ENCODE measurements around the gene DGKQ.

The DGKQ gene

DNA sequence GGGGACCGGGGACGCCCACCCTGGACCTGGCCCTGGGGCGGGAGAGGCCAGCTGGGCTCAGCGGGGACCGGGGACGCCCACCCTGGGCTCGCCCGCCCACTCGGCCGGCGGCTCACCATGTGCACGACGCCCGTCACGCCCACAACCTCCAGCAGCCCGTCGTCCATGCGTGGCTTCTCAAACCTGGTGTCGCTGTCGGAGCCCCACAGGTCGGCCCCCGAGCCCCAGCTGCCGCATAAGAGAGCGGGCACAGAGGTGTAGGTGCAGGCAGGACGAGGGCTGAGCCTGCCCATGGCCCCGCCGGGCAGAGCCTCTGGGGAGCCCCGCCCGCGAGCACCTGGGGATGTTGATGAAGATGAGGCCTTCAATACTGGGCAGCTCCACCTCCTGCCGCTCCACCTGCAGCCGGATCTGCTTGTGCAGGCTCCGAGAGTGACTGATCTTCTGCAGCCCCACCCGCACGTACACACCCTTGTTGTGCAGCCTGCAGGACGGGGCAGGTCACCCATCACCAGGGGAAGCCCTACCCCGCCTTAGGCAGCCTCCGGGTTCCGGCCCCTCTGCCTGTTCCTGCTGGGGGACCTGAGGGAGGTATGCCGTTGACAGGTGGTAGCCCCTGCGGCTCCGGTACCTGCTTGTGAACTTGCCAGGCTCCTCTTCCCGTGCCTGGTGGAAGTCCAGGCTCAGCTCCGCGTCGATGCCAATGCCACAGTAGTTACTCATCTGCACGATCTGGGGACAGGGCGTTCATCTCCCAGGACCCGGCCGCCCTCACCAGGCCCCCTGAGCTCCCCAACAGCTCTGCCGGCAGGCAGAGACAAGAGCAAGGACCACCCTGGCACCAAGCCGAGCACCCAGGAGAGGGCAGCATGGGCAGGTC is 11.8 kb downstream of the DGKQ start:
- DNase-seq, result no peak

DNA sequence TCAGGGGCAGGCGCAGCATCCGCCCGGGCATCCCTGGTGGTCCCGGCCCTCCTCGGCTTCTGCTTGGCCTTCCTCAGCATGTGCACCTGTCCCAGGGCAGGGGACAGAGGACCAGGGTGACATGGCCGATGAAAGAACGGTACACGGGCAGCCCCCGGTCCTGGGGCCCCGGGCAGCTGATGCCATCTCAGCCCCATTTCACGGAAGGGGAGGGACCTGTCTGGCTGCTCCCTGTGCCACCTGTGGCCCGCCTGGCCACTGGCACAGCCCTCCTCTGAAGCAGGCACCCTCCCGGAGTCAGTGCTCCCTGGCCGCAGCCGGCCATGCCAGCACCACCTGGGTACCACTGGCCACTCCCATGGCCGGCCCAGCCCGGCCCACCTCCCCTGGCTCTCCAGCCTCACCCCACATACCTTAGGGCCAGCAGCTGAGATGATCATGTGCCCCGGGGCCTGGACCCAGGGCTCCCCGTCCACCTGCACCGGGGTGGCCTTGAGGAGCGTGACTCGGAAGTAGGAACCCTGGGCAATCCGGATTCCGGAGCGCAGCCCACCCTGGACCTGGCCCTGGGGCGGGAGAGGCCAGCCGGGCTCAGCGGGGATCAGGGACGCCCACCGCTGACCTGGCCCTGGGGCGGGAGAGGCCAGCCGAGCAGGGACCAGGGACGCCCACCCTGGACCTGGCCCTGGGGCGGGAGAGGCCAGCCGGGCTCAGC is 12.6 kb downstream of the DGKQ start:
- no peak for DNase-seq

GRCh38 chr4:960140-960635 is 13.2 kb downstream of the DGKQ start:
- DNase-seq, result no peak

- DNase-seq, result no peak
These were observed 13.8 kb downstream of the DGKQ start for GRCh38 chr4:959338-960139.

DNA sequence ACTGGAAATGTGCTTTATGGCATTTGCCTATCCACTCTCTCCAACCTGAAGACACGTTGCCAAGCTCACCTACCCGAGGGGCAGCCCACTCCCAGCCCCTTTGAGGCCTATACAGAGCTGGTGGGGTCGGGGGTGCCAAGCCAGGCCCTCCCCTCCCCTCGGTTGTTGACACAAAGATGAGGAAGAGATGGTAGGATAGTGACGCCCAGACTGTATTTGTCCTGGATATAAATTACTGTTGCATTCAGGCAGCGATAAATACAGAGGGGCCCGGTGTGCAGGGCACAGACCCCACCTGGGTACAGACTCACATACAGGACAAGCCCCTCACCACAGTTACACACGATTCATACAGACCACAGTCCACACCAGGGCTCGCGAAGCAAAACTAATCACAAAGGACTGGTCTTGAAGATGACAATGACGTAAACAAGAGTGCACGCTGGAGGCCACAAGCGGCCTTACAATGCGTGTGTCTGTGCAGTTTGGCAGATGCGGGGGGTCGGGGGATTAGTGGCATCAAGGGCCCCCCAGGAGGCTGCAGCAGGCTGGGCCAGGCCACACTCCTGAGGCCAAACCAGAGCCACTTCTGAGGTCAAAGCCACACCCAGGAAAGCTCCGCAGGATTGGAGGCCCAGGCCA is 14.6 kb downstream of the DGKQ start:
- DNase-seq, result no peak

DNA sequence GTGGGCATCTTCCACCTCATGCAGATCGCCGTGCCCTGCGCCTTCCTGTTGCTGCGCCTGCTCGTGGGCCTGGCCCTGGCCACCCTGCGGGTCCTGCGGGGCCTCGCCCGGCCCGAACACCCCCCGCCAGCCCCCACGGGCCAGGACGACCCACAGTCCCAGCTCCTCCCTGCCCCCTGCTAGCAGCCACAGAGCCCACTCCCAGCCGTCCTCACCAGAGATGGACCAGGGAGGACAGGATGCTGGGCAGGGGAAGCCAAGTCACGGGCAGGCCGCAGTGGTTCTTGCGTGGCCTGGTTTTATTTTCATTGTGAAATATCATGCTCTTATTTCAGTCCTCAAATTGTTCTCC is 15.1 kb downstream of the DGKQ start:
- DNase-seq, result no peak

DNA sequence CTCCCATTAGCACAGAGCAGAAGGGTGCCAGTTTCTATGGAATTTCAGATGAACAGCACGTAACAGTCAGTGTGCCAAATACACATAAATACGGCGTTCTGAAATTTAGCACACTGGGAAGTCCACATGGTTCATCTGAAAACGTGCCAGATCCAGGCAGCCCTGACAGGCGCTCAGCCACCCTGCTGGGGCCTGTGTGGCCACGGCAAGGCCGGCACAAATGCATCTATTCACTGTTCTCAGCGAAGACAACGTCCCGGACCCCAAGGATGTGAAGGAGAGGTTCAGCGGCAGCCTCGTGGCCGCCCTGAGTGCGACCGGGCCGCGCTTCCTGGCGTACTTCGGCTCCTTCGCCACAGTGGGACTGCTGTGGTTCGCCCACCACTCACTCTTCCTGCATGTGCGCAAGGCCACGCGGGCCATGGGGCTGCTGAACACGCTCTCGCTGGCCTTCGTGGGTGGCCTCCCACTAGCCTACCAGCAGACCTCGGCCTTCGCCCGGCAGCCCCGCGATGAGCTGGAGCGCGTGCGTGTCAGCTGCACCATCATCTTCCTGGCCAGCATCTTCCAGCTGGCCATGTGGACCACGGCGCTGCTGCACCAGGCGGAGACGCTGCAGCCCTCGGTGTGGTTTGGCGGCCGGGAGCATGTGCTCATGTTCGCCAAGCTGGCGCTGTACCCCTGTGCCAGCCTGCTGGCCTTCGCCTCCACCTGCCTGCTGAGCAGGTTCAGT is 15.6 kb downstream of the DGKQ start:
- DNase-seq, result no peak

GRCh38 chr4:957231-957580 is 16.2 kb downstream of the DGKQ start:
- DNase-seq, result no peak

- DNase-seq, result no peak
These were observed 16.7 kb downstream of the DGKQ start for GRCh38 chr4:956531-957230.

GRCh38 chr4:955931-956381 is 17.4 kb downstream of the DGKQ start:
- DNase-seq, result no peak

DNA sequence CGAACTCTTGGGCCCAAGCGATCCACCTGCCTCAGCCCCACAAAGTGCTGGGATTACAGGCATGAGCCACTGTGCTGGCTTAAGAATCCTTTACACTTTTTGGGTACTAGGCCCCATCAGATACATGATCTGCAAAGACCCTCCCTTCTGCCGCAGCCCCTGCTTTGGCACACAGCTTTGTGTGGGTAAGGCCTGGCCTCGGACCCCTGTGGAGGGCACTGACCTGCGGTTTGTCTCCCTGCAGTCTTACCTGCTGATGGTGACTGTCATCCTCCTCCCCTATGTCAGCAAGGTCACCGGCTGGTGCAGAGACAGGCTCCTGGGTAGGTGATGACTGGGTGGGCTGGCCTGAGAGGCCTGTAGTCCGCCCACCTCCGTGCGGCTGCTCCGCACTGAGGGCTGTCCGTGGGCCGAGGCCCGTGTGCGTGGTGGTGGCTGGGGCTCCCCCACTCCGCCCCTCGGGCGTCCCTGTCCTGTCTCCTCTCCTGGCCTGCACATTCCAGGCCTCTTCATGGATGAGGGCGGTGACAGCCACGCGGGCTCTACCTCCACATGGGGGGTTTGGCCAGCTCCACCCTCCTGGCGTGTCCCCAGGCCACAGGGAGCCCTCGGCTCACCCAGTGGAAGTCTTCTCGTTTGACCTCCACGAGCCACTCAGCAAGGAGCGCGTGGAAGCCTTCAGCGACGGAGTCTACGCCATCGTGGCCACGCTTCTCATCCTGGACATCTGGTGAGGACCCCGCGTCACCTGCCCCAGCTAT is 18.0 kb downstream of the DGKQ start:
- DNase-seq, result no peak

DNA sequence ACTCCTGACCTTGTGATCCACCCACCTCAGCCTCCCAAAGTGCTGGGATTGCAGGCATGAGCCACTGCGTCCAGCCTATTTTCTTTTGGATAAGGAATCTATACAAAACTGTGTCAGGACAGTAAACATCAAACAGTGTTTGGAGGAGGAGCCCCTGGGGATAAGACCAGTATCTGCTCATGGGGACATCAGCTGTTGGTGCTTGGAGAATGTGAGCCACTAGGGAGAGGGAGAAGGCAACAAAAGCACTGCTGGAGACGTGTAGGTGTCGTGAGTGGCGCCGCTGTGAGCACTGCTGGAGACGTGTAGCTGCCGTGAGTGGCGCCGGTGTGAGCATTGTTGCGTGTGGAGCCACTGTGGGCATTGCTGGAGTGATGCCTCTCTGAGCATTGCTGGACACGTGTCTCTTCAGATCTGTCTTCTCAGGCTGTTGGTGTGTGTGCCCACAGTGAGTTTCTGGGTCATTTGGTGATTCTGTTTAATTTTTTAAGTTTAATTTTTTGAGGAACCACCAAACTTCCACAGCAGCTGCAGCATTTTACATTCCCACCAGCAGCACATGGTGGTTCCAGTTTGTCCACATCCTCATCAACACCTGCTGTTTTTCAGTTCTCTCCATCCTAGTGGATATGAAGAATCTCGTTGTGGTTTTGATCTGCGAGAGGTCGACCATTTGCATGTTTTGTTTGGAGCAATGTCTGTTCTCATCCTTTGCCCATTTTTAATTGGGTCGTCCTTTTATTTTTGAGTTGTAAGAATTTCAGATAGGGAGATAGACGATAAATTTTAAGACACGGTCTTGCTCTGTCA is 19.0 kb downstream of the DGKQ start:
- no peak for DNase-seq

DNA sequence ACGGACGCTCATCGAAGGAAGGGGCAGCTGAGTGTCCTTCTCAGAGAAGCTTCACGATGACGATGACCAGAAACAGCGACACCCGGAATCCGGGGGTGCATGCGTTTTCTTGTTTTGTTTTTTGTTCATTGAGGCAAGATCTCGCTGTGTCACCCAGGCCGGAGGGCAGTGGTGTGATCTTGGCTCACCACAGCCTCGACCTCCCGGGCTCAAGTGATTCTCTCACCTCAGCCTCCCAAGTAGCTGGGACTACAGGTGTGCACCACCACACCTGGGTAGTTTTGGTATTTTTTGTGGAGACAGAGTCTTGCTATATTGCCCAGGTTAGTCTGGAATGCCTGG is 19.8 kb downstream of the DGKQ start:
- no peak for DNase-seq

DNA sequence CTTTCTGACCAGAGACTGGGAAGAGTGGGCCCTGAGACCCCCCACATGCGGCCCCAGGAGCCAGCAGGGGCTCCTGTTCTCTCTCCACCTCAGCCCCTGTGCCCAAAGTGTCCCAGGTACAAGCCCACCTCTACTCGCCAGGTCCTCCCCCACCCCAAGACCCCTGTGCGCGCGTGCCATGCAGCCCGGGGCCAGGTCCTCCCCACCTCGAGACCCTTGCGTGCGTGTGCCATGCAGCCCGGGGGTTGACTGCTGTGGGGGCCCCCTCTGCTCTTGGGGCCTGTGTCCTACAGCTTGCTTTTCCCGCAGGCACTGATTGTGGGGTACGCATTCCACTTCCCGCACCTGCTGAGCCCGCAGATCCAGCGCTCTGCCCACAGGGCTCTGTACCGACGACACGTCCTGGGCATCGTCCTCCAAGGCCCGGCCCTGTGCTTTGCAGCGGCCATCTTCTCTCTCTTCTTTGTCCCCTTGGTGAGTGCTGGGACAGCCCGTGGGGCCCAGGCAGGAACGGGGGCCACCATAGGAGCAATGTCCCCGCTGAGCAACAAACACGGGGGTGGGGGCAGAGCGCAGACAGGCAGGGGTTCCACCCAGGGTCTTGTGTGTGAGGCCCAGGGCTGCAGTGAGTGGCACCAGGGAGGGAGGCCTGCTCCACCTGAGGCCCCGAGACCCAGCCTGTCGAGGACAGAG is 20.3 kb downstream of the DGKQ start:
- no peak for DNase-seq

GRCh38 chr4:951594-952468 is 21.5 kb downstream of the DGKQ start:
- DNase-seq, result no peak

GRCh38 chr4:951186-951585 is 22.2 kb downstream of the DGKQ start:
- no peak for DNase-seq

DNA sequence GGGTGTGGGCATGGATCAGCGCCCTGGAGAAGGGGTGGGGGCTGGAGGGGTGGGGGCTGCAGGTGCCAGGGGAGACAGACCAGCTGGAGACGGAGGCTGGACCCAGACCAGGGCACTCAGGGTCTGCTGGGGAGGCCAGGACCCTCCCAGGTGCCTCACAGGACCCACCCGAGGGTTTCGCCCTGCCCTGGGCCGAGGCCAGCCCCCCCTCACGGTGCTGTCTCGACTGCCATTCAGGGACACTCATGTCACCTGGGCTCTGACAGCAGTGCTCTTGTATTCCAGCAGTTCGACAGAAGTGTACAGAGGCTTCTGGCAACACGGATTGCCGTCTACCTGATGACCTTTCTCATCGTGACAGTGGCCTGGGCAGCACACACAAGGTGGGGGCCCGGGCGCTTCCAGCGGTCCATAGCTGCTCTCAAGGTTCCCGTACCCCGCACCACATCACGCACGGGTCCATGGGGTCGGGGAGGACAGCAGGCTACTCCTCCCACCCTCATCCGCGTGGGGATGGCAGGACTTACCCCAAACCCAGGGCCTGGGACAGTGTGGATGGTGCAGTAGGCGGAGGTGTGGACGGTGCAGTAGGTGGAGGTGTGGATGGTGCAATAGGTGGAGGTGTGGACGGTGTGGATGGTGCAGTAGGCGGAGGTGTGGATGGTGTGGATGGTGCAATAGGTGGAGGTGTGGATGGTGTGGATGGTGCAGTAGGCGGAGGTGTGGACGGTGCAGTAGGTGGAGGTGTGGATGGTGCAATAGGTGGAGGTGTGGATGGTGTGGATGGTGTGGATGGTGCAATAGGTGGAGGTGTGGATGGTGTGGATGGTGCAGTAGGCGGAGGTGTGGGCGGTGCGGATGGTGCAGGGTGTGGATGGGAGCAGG is 23.0 kb downstream of the DGKQ start:
- no peak for DNase-seq
